K562 (cell line): ENCODE results near the gene ZNF740. TPM values are rescaled to one million over a fixed set of nuclear protein-coding genes. Genes with fewer than 3 reads are reported as not detected.

Experiments
- ADNP ChIP-seq: fragments of 200-800 bp; sonication (Bioruptor generic); IDR thresholded peaks from 2 replicates; pipeline ENCODE4 v1.6.1; 2016; ENCODE audit warnings: missing genetic modification characterization, missing compliant biosample characterization
- ASH1L ChIP-seq: fragments of 450-650 bp; IDR thresholded peaks from 2 replicates; pipeline ENCODE4 v1.6.1; 2018; ENCODE audit warnings: borderline replicate concordance, mild to moderate bottlenecking, low read depth; ENCODE audit not compliant: partially characterized antibody
- BCOR ChIP-seq: fragments of 450-650 bp; IDR thresholded peaks from 2 replicates; pipeline ENCODE4 v1.6.1; 2016
- FOXK2 ChIP-seq, 2 experiments: fragments of 450-650 bp; IDR thresholded peaks in 1 of 2; conservative IDR thresholded peaks in 1 of 2; 2 replicates each; pipeline ENCODE4 v1.6.1; 2016; ENCODE audit warnings: low read depth in 2 of 2, mild to moderate bottlenecking in 1 of 2
- MAFG ChIP-seq: fragments of 450-650 bp; conservative IDR thresholded peaks from 2 replicates; pipeline ENCODE4 v1.6.1; 2016; ENCODE audit warnings: missing genetic modification characterization, missing compliant biosample characterization
- NFE2L1 ChIP-seq: fragments of 450-650 bp; IDR thresholded peaks from 2 replicates; pipeline ENCODE4 v1.6.1; 2016; ENCODE audit warnings: missing genetic modification characterization, low read depth, mild to moderate bottlenecking, missing compliant biosample characterization, moderate library complexity, borderline replicate concordance
- NR2F6 ChIP-seq: fragments of 450-650 bp; formaldehyde crosslinking; IDR thresholded peaks from 2 replicates; pipeline ENCODE4 v1.4.0; 2020; ENCODE audit warnings: mild to moderate bottlenecking
- NUFIP1 ChIP-seq: fragments of 450-650 bp; IDR thresholded peaks from 2 replicates; pipeline ENCODE4 v1.6.1; 2018; ENCODE audit not compliant: partially characterized antibody
- SIN3A ChIP-seq, 2 experiments: fragments of 150-350 bp in 1 of 2; IDR thresholded peaks; 2 replicates each; pipeline ENCODE4 v1.6.1; 2011 to 2016; ENCODE audit warnings: borderline replicate concordance in 2 of 2, low read depth in 2 of 2, low read length in 2 of 2, mild to moderate bottlenecking in 2 of 2, moderate library complexity in 2 of 2; ENCODE audit not compliant: control insufficient read depth in 1 of 2
- SPI1 ChIP-seq: IDR thresholded peaks from 2 replicates; pipeline ENCODE4 v1.6.1; 2011; ENCODE audit warnings: low read depth, low read length, control low read depth, borderline replicate concordance
- STAG1 ChIP-seq: sonication (generic); formaldehyde crosslinking; IDR thresholded peaks from 2 replicates; pipeline ENCODE4 v1.5.0; 2020; ENCODE audit warnings: missing genetic modification reagents, borderline replicate concordance
- ZBED1 ChIP-seq: IDR thresholded peaks from 2 replicates; pipeline ENCODE4 v1.6.1; 2014
- ZNF239 ChIP-seq: fragments of 250-450 bp; sonication (Bioruptor Pico); IDR thresholded peaks from 2 replicates; pipeline ENCODE4 v1.4.0; 2020; ENCODE audit warnings: mild to moderate bottlenecking
- ZNF444 ChIP-seq: fragments of 250-450 bp; sonication (Bioruptor Pico); IDR thresholded peaks from 2 replicates; pipeline ENCODE4 v1.4.0; 2020; ENCODE audit warnings: mild to moderate bottlenecking, moderate library complexity
- ZNF717 ChIP-seq: fragments of 250-450 bp; sonication (Bioruptor Pico); IDR thresholded peaks from 2 replicates; pipeline ENCODE4 v1.5.0; 2021
- ZNF75A ChIP-seq: fragments of 450-650 bp; formaldehyde crosslinking; IDR thresholded peaks from 2 replicates; pipeline ENCODE4 v1.4.0; 2020; ENCODE audit warnings: mild to moderate bottlenecking
- polyA plus RNA-seq, 8 experiments: library from polyadenylated mRNA; depleted of rRNA in 4 of 8; stranded (reverse) in 5 of 8; unstranded in 3 of 8; fragments of >200 nt; fragmentation: Nextera tagmentation in 2 of 8; fragmentation: Illumina TruSeq in 1 of 8; extraction: Ambion mirVana in 2 of 8; extraction: Trizol in 1 of 8; gene quantifications; 2 replicates each; pipeline versions ENCODE4 v1.2.1 to v1.2.3, GENCODE V29; 2011 to 2014; ENCODE audit warnings: inconsistent platforms in 1 of 8, missing spikeins in 1 of 8
- total RNA-seq, 7 experiments: library from RNA; depleted of rRNA in 6 of 7; stranded (reverse); fragments of >200 nt in 6 of 7; fragmentation: Illumina TruSeq in 2 of 7; extraction: Trizol in 2 of 7; gene quantifications; 2 replicates each; pipeline versions ENCODE4 v1.2.1 to v1.2.3, GENCODE V29; 2011 to 2021; ENCODE audit warnings: low replicate concordance in 1 of 7
- TF ChIP-seq, protein P1 (sequence below): sonication (generic); formaldehyde crosslinking; IDR thresholded peaks from 2 replicates; pipeline ENCODE4 v1.8.0; 2022; ENCODE audit warnings: missing genetic modification reagents, mild to moderate bottlenecking, borderline replicate concordance
- TF ChIP-seq, protein P2 (sequence below): fragments of 250-450 bp; sonication (Bioruptor Pico); IDR thresholded peaks from 2 replicates; pipeline ENCODE4 v1.5.0; 2021
- TF ChIP-seq, protein P3 (sequence below), 2 experiments: fragments of 450-650 bp; conservative IDR thresholded peaks; 2 replicates each; pipeline ENCODE4 v1.6.1; 2017; ENCODE audit warnings: mild to moderate bottlenecking in 2 of 2, moderate library complexity in 2 of 2
- TF ChIP-seq, protein P4 (sequence below): IDR thresholded peaks from 3 replicates; pipeline ENCODE4 v1.6.1; 2011; ENCODE audit warnings: borderline replicate concordance, mild to moderate bottlenecking, moderate library complexity; ENCODE audit not compliant: insufficient read length; ENCODE audit errors: extremely low read depth

Gene ZNF740
- total and polyA plus RNA-seq, 9 of the 15 experiments (the other 6 are each of a cell fraction or from before 2014, with no cell fraction given): 0.57 to 46.4 (median 18.6) TPM

DNA sequence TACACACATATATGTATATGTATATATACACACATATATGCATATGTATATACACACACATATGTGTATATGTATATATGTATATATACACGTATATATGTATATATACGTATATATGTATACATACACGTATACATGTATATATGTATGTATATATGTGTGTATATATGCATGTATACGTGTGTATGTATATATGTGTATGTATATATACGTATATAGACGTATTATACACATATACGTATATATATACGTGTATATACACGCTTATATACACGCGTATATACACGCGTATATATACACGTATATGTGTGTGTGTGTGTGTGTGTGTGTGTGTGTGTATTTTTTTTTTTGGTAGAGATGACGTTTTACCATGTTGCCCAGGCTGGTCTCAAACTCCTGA, 32.9 kb upstream of the ZNF740 start (continued):
- TF ChIP-seq, protein P1, sequence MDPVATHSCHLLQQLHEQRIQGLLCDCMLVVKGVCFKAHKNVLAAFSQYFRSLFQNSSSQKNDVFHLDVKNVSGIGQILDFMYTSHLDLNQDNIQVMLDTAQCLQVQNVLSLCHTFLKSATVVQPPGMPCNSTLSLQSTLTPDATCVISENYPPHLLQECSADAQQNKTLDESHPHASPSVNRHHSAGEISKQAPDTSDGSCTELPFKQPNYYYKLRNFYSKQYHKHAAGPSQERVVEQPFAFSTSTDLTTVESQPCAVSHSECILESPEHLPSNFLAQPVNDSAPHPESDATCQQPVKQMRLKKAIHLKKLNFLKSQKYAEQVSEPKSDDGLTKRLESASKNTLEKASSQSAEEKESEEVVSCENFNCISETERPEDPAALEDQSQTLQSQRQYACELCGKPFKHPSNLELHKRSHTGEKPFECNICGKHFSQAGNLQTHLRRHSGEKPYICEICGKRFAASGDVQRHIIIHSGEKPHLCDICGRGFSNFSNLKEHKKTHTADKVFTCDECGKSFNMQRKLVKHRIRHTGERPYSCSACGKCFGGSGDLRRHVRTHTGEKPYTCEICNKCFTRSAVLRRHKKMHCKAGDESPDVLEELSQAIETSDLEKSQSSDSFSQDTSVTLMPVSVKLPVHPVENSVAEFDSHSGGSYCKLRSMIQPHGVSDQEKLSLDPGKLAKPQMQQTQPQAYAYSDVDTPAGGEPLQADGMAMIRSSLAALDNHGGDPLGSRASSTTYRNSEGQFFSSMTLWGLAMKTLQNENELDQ (CRISPR knock-in tag): no peak
- no peak for TF ChIP-seq ZNF75A
- TF ChIP-seq, protein P2, sequence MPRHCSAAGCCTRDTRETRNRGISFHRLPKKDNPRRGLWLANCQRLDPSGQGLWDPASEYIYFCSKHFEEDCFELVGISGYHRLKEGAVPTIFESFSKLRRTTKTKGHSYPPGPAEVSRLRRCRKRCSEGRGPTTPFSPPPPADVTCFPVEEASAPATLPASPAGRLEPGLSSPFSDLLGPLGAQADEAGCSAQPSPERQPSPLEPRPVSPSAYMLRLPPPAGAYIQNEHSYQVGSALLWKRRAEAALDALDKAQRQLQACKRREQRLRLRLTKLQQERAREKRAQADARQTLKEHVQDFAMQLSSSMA: no peak
- TF ChIP-seq NUFIP1: no peak
- TF ChIP-seq ASH1L: no peak
- no peak for TF ChIP-seq BCOR
- no peak for TF ChIP-seq ZNF239
- no peak for TF ChIP-seq ADNP
- no peak for TF ChIP-seq STAG1
- peak; percentile 95 for TF ChIP-seq NR2F6 (CRISPR knock-in tag)
- TF ChIP-seq ZBED1: no peak
- TF ChIP-seq MAFG: no peak
- TF ChIP-seq, protein P3, sequence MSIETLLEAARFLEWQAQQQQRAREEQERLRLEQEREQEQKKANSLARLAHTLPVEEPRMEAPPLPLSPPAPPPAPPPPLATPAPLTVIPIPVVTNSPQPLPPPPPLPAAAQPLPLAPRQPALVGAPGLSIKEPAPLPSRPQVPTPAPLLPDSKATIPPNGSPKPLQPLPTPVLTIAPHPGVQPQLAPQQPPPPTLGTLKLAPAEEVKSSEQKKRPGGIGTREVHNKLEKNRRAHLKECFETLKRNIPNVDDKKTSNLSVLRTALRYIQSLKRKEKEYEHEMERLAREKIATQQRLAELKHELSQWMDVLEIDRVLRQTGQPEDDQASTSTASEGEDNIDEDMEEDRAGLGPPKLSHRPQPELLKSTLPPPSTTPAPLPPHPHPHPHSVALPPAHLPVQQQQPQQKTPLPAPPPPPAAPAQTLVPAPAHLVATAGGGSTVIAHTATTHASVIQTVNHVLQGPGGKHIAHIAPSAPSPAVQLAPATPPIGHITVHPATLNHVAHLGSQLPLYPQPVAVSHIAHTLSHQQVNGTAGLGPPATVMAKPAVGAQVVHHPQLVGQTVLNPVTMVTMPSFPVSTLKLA (conservative IDR thresholded peaks at IDR 0.05): no peak
- no peak for TF ChIP-seq ZNF444 (CRISPR knock-in tag)
- TF ChIP-seq, protein P4, sequence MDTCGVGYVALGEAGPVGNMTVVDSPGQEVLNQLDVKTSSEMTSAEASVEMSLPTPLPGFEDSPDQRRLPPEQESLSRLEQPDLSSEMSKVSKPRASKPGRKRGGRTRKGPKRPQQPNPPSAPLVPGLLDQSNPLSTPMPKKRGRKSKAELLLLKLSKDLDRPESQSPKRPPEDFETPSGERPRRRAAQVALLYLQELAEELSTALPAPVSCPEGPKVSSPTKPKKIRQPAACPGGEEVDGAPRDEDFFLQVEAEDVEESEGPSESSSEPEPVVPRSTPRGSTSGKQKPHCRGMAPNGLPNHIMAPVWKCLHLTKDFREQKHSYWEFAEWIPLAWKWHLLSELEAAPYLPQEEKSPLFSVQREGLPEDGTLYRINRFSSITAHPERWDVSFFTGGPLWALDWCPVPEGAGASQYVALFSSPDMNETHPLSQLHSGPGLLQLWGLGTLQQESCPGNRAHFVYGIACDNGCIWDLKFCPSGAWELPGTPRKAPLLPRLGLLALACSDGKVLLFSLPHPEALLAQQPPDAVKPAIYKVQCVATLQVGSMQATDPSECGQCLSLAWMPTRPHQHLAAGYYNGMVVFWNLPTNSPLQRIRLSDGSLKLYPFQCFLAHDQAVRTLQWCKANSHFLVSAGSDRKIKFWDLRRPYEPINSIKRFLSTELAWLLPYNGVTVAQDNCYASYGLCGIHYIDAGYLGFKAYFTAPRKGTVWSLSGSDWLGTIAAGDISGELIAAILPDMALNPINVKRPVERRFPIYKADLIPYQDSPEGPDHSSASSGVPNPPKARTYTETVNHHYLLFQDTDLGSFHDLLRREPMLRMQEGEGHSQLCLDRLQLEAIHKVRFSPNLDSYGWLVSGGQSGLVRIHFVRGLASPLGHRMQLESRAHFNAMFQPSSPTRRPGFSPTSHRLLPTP: no peak
- TF ChIP-seq SIN3A (IDR thresholded peaks at IDR 0.05; ENCODE audit: borderline replicate concordance in 2 of 2, control insufficient read depth in 1 of 2, low read depth in 2 of 2, low read length in 2 of 2): no peak
- TF ChIP-seq SPI1: no peak
- no peak for TF ChIP-seq NFE2L1 (tag)
- TF ChIP-seq ZNF717 (CRISPR knock-in tag): no peak
- TF ChIP-seq FOXK2 (conservative IDR thresholded peaks at IDR 0.05 in 1 of 2, IDR thresholded peaks at IDR 0.05 in 1 of 2; ENCODE audit: low read depth in 2 of 2): no peak
